Transverse colon (tissue), 4 donors: ENCODE results near the gene CHSY3. TPM values are rescaled to one million over a fixed set of nuclear protein-coding genes. Genes with fewer than 3 reads are reported as not detected.

ENCODE experiments used
- DNase-seq: peaks from one replicate; pipeline ENCODE4 v3.0.0-alpha.2; 2019
- H3K27ac ChIP-seq, 4 donors: fragments of 200-600 bp; sonication (generic); 2 replicates each; pipeline ENCODE4 v1.5.1; 2016 to 2018; ENCODE audit warnings: inconsistent platforms in 4 of 4
- H3K27me3 ChIP-seq: fragments of 200-600 bp; sonication (generic); 2 replicates; pipeline ENCODE4 v1.5.1; 2017; ENCODE audit warnings: inconsistent platforms
- H3K36me3 ChIP-seq, 4 donors: fragments of 200-600 bp; sonication (generic); 2 replicates each; pipeline ENCODE4 v1.5.1; 2017 to 2019; ENCODE audit warnings: inconsistent platforms in 4 of 4
- H3K4me1 ChIP-seq, 4 donors: fragments of 200-600 bp; sonication (generic); 2 replicates each; pipeline ENCODE4 v1.5.1; 2017 to 2020; ENCODE audit warnings: inconsistent platforms in 4 of 4
- H3K4me3 ChIP-seq, 4 donors: fragments of 200-600 bp; sonication (generic); 1 replicate in 1 of 4; 2 replicates in 3 of 4; pipeline versions ENCODE4 v1.5.1 to v1.6.1; 2017 to 2019; ENCODE audit warnings: inconsistent platforms in 4 of 4
- H3K9me3 ChIP-seq, 2 donors: fragments of 200-600 bp; sonication (generic); 2 replicates each; pipeline ENCODE4 v1.5.1; 2017 to 2019; ENCODE audit warnings: inconsistent platforms in 2 of 2
- EP300 ChIP-seq: sonication (generic); formaldehyde crosslinking; IDR thresholded peaks from one replicate; pipeline ENCODE4 v1.6.1; 2017; ENCODE audit warnings: antibody characterized with exemption, low read depth
- POLR2A ChIP-seq: fragments of 450-650 bp; IDR thresholded peaks from one replicate; pipeline ENCODE4 v1.6.1; 2016; ENCODE audit warnings: antibody characterized with exemption, mild to moderate bottlenecking, moderate library complexity
- POLR2AphosphoS5 ChIP-seq, 3 donors: sonication (generic); formaldehyde crosslinking; IDR thresholded peaks; one replicate each; pipeline ENCODE4 v1.6.1; 2016; ENCODE audit warnings: antibody characterized with exemption in 3 of 3
- WGBS, 2 donors: methylation state at CpG; one replicate each; pipeline ENCODE4 v1.1.5; 2018; ENCODE audit warnings: low coverage in 1 of 2; 5-methylcytosine and 5-hydroxymethylcytosine counted together
- in situ Hi-C, 4 donors: fragments of 200-750 bp; cut with MboI; loops; one replicate each; pipeline versions ENCODE4 v1.15.0 to v1.15.1; 2017; ENCODE audit warnings: low sequenced_read_pairs in 3 of 4, low pct_ligation_motif_present in 1 of 4, low pct_unique_long_range_greater_than_20kb in 1 of 4
- intact Hi-C: fragments of 100-400 bp; cut with DNase I; formaldehyde crosslinking; loops from one replicate; pipeline ENCODE4 v1.15.1; 2023; ENCODE audit warnings: low total_unique reads
- total RNA-seq, 4 donors: library from RNA; depleted of rRNA; stranded (reverse); fragments of >200 nt; gene quantifications; one replicate each; pipeline ENCODE4 v1.1.0, GENCODE V29; 2016
- TF ChIP-seq, protein P1 (sequence below), 5 experiments: fragments of 200-600 bp in 3 of 5; fragments of 450-650 bp in 2 of 5; sonication (generic) in 3 of 5; IDR thresholded peaks; 1 replicate in 2 of 5; 2 replicates in 3 of 5; pipeline ENCODE4 v1.5.1; 2016 to 2017; ENCODE audit warnings: antibody characterized with exemption in 5 of 5, inconsistent platforms in 3 of 5, mild to moderate bottlenecking in 2 of 5, moderate library complexity in 1 of 5

CHSY3 gene
- total RNA-seq, 4 donors from 2014 or later = 0.27 to 0.79 (median 0.49) TPM

DNA sequence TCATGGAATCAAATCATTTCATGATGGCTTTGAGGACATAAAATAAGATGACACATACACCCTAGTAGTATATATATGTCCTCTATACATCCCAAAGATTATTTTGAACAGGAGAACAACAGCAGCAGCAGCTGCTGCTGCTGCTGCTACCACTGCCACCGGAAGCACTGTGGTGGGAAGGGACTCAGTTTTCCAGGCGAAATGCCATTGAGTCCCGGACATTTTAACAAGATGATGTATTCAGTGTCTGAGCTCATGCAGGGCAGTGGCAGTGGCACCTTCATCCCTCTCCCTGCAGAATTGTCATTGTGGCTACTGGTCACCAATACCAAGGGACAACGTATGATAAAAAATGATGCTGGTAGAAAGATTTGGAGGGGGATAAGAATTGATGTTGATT, 151.3 kb downstream of the CHSY3 start:
- Histone ChIP-seq H3K4me1 (no peaks in the 10 kb centered on the region), H3K36me3 (no peaks in the 10 kb centered on the region), H3K27ac (no peak overlapping the region), H3K4me3 (no peak overlapping the region), H3K27me3 (no peaks in the 10 kb centered on the region), H3K9me3 (no peaks in the 10 kb centered on the region)
- TF ChIP-seq, protein P1, sequence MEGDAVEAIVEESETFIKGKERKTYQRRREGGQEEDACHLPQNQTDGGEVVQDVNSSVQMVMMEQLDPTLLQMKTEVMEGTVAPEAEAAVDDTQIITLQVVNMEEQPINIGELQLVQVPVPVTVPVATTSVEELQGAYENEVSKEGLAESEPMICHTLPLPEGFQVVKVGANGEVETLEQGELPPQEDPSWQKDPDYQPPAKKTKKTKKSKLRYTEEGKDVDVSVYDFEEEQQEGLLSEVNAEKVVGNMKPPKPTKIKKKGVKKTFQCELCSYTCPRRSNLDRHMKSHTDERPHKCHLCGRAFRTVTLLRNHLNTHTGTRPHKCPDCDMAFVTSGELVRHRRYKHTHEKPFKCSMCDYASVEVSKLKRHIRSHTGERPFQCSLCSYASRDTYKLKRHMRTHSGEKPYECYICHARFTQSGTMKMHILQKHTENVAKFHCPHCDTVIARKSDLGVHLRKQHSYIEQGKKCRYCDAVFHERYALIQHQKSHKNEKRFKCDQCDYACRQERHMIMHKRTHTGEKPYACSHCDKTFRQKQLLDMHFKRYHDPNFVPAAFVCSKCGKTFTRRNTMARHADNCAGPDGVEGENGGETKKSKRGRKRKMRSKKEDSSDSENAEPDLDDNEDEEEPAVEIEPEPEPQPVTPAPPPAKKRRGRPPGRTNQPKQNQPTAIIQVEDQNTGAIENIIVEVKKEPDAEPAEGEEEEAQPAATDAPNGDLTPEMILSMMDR (IDR thresholded peaks at IDR 0.05) = no peak
- TF ChIP-seq EP300 = no peak
- no peak for TF ChIP-seq POLR2A
- TF ChIP-seq POLR2AphosphoS5 (IDR thresholded peaks at IDR 0.05) = no peak
- no peak for DNase-seq
- in situ Hi-C loops (no loop called here), intact Hi-C loops (no loop called here)
- 72 to 82% methylated on average over 1 to 4 of the region's 4 CpGs for WGBS, 2 donors

GRCh38 chr5:130061746-130062145, 157.5 kb downstream of the CHSY3 start:
- Histone ChIP-seq H3K4me1 (no peaks in the 10 kb centered on the region), H3K36me3 (no peaks in the 10 kb centered on the region), H3K4me3 (no peak overlapping the region), H3K27ac (no peak overlapping the region), H3K27me3 (no peaks in the 10 kb centered on the region), H3K9me3 (no peaks in the 10 kb centered on the region)
- WGBS, 2 donors = 86 to 88% methylated on average over 2 of the region's 2 CpGs
- intact Hi-C loops = no loop called here
- TF ChIP-seq POLR2A (no peak), POLR2AphosphoS5 (IDR thresholded peaks at IDR 0.05) (no peak), EP300 (no peak)
- TF ChIP-seq, protein P1 (IDR thresholded peaks at IDR 0.05) = no peak
- no peak for DNase-seq
- in situ Hi-C loops = no loop called here

DNA sequence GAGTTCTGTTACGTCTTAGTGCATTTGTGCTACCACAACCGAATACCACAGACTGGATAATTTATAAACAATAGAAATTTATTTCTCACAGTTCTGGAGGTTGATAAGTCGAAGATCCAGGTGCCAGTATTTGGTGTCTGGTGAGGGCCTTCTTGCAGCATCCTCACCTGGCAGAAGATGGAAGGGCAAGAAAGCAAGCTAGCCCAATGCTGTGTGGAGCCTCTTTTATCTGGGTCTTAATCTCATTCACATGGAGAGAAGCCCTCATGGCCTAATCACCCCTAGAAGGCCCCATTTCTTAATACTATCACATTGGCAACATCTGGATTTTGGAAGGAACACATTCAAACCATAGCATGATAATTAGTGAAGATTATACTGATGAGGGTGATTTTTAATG, 159.3 kb downstream of the CHSY3 start:
- TF ChIP-seq POLR2A = no peak
- no peak for TF ChIP-seq POLR2AphosphoS5 (IDR thresholded peaks at IDR 0.05)
- TF ChIP-seq, protein P1 (IDR thresholded peaks at IDR 0.05) = no peak
- TF ChIP-seq EP300 = no peak
- H3K4me1 ChIP-seq = peaks cover 0 to 2% (median 0%) of the 10 kb centered on the region in 4 donors
- no peak for DNase-seq
- in situ Hi-C loops = no loop called here
- WGBS, 2 donors = 72 to 87% methylated on average over 3 of the region's 3 CpGs
- no peaks in the 10 kb centered on the region for H3K9me3 ChIP-seq
- no peak overlapping the region for H3K27ac ChIP-seq
- no peaks in the 10 kb centered on the region for H3K36me3 ChIP-seq
- intact Hi-C loops = no loop called here
- no peaks in the 10 kb centered on the region for H3K27me3 ChIP-seq
- no peak overlapping the region for H3K4me3 ChIP-seq

DNA sequence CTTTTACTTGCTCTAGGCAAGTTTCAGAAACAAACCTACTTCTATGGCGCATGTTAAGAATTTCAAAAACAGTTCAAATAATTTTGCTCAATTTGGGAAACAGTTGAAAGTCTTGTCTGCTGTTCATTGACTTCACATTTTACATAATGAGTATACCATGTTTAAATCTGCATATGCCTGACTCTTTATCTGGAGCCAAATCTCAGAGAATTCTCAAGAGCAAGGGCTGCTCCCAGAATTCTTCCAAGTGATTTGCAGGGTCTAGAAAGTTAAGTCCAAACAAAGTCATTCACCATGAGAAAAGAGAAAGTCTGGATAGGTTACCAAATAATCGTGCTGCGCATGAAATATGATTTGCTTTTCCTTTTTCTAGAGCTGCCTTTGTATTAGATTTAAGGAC, 160.2 kb downstream of the CHSY3 start:
- in situ Hi-C loops = no loop called here
- TF ChIP-seq POLR2AphosphoS5 (IDR thresholded peaks at IDR 0.05) = no peak
- TF ChIP-seq POLR2A = no peak
- TF ChIP-seq, protein P1 (IDR thresholded peaks at IDR 0.05) = no peak
- TF ChIP-seq EP300 = no peak
- no peak overlapping the region for H3K27ac ChIP-seq
- no peak overlapping the region for H3K4me3 ChIP-seq
- no peak for DNase-seq
- H3K4me1 ChIP-seq = peaks cover 0 to 2% (median 0%) of the 10 kb centered on the region in 4 donors
- H3K27me3 ChIP-seq = no peaks in the 10 kb centered on the region
- 79 to 90% methylated on average over 3 of the region's 3 CpGs for WGBS, 2 donors
- intact Hi-C loops = no loop called here
- no peaks in the 10 kb centered on the region for H3K9me3 ChIP-seq
- no peaks in the 10 kb centered on the region for H3K36me3 ChIP-seq
